Erythroblast (primary cell): ENCODE results near the gene HOXB4.

Source experiments
- GATA1 ChIP-seq: IDR thresholded peaks from 2 replicates; pipeline ENCODE4 v1.6.1; 2011; ENCODE audit warnings: low read depth, mild to moderate bottlenecking, control low read depth, low read length, moderate library complexity
- POLR2A ChIP-seq: IDR thresholded peaks from 2 replicates; pipeline ENCODE4 v1.6.1; 2011; ENCODE audit warnings: mild to moderate bottlenecking, low read length

DNA sequence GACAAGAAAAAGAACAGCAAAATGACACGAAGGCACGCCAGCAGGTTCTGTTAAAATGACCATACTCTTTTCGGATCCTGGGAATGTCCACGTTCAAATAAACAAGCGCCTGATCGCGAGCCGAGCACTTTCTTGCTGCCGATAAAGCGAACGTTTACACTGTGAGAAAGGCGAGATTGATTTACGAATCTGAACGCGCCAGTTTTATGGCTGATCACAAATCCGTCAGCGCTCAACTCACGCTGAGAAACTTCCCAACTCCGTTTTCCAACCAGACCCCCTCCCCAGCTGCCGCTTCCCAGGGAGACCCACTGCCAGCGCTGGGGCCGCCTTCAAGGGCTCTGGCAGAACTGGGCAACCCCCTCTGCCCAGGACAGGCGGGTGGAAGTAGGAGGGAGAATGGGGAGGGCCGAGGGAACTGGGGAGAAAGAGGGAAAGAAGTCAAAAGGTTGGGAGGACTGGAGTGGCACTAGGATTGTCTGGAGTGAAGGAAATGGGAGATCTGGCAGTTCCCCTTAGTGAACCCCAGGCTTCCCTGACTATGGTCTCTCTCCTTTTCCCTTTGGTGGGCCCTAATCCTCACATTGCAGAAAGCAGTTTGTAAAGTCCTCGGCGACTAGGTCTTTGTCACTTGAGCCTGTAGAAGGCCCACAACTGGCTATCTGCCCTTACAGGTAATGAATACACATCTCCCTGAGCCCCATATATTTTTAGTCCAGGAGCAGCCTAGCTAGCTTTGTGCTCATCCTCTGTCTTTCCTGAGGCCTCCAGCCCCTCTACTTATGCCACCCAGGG, 6.9 kb downstream of the HOXB4 start:
- no peak for TF ChIP-seq POLR2A
- no peak for TF ChIP-seq GATA1
